GM19452 (cell line): ENCODE measurements around the gene PRSS12.

Experiments
- ATAC-seq: cut with Tn5 transposase; IDR thresholded peaks from one replicate; pipeline ENCODE4 v1.9.1; 2021; ENCODE audit not compliant: unreplicated experiment

The PRSS12 gene

DNA sequence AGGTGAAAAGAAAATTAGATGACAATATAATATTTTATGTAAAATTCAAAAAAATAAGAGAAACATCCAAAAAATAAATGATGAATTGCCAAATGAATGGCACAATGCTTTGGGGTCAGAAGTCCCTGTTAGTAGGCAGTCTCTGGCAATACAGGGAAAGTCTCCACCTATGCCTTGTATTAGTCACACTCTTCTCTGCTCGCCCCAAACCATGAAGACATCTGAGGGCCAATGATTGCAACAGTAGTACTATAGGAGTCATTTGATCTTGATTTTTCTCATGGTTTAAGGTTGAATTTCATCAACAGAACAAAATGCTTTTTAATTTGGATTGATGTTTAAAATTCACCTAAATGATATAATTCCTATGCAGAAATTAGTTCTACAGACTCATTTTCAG, 3.9 kb upstream of the PRSS12 start:
- ATAC-seq, result no peak

DNA sequence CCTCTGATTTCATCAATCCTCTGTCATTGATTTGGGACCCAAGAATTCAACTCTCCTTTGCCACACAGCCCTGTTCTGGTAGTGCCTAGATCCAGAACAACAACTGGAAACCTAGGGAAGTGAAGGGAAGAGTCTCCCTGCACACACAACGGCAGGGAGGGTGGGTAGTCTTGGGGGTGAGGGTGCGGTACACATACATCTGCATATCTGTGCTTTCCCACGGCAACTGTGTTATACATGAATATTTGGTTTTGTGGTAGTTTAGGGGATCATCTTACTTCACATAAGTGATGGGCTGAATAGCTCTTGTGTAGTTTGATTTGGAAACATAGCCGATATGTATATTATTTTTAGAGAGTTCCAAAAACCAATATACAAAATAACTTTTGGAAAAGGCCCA, 3.3 kb upstream of the PRSS12 start:
- ATAC-seq, result no peak

DNA sequence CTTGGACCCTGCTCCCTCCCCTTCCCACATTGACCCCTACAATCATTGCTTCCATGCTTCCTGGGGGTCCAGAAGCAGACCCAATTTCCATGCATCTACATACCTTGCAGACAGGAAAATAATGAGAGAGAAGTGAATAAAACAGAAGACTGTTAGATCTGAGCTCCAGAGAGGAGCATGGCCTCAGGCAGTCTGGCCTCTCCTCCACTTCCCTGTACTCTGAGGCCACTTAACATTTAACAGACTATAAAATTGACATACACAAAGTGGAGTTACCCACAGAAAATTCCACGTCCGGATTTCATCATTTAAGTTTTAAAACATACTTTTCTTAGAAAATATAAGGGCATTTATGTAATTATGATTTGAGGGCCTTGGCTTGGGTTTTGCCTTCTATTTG, 2.1 kb upstream of the PRSS12 start:
- no peak for ATAC-seq

DNA sequence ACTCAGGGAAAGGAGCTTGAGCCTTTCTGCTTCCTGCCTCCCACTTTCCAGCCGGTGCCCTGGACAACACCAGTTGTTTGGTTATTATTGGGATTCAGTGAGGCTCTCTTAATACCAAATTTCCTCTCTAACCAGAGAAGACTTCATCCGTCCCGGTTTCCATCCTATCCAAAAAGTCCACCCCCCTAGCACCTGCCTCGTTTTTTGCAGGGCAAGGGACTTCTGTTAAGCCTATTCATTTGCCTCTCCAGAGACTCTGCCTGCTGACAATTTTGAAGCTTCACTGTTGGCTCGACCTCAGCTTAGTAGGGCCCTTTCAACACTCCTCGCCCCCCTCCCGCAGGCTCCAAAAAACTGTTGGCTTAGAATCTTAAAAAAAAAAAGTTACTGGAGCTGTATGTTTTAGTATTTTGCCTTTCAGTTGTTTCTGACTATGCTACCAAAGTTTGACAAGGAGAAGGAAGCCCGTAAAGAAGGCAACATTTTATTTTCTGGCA, 779 bp upstream of the PRSS12 start:
- no peak for ATAC-seq

DNA sequence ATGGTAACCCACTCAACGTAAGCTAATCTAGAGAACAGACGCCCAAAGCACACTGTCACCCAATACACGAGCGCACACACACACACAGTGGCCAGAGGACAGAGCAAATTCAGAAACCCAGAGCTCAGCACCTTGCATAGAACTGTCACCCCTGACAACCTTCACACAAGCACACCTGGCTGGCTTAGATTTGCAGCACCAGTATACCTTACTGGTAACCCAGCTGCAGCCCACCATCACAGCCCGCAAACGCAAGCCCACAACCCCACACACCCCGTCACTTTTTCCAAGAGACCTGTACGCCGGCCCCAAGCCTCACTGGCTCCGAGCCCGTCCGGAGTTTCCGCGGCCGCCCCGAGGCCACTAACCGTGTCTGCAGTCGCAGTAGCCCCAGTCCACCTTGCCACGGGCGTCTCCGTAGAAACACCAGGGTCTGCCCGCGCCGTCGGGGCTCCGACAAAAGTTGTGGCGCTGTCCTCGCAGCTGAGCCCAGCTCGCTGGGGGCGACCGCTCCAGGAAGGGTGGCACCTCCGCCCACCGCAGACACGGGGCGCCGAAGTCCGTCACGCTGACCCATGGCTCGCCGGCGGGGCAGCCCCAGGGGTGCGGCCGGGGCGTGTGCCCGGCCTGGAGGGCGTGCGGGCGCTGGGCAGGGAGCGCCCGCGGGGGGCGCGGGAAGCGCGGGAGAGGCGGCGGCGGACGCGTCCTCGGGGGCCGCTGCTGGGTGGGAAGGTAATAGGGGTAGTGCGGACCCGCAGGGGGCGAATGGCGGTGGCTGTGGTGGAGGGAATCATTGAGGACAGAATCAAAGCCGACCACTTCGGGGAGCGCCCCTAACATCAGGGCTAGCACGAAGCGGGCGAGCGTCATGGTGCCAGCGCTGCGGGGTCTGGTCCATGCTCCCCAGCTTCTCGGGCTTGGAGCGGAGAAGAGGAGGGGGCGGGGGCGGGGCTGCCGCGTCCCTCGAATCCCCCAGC, 664 bp downstream of the PRSS12 start:
- peak; percentile 27 for ATAC-seq

DNA sequence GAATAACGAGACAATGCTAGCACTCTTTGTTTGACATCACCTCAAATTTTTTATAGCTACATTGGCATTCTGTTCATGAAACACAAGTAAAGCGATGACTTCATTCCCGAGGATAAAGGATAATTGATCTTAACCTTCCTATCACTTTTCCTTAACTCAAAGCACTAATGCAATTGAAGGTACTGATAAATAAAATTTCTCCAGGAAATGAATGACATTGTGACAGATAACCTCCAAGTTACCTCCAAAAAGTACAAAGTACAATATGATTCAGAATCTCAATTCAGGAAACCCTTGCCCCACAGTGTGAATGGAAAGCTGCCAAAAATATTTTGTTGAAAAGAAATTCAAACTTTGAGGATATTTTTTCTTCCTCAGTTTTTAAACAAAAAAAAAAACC, 1.8 kb downstream of the PRSS12 start:
- ATAC-seq, result no peak

DNA sequence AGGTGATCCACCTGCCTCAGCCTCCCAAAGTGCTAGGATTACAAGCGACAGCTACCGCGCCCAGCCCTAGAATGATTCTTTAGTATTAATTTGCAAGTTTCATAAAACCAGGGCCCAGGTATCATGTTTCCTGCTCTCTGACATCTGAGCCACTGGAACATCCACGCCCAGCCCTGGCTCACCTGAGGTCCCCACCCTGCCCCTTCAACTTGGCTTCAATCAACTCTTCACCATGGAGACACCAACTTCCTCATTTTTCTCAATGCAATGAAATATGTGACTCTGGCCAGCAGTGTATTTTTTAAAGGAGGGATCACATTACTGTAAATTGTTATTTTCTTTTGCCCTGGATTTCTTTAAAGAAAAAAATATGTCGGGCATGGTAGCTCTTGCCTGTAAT, 3.9 kb downstream of the PRSS12 start:
- no peak for ATAC-seq

DNA sequence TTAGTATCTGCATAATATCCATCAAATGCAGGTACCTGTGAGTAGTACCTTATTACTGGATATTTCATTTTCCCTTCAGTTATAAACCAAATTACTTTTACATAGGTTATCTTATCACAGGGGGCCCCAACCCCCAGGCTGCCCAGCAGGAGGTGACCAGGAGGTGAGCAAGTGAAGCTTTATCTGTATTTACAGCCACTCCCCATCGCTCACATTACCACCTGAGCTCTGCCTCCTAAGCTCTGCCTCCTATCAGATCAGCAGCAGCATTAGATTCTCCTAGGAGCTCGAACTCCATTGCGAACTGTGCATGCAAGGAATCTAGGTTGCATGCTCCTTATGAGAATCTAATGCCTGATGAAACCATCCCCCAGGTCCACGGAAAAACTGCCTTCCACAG, 6.3 kb downstream of the PRSS12 start:
- ATAC-seq, result no peak

DNA sequence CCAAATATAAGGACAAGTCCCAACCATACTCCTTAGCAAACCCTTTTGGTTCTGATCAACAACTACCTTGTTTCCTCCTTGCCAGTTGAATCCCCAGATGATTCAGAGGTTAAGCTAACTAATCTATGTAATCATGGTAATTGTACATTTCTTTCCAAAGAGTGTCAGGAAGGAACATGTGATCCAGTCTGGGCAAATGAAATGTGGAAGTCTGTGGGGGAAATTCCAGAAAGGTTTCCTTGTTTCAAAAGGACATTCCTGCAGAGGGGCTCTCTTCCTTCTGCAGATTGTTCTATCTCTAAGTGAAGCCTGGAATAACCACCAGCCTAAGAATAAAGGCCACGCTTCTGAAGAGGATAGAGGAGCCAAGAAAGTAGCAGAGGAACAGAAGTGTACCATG, 7.0 kb downstream of the PRSS12 start:
- no peak for ATAC-seq

DNA sequence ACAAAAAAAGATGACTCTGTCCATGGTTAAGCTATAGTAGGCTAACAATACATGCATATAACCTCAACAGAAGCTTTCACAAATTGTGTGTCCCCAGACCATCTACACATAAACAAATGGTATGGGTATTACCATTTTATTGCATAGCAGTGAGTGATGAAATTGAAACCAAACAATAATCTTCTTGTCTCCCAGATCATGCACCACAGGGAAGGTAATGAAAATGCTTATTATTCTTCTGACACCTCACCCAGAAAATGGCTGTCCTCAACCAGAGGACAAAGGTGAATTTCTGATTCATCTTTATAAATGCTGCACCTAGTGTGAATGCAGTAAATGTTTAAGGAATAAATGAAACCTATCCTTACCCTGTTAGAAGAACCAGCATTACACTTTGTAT, 8.0 kb downstream of the PRSS12 start:
- no peak for ATAC-seq

DNA sequence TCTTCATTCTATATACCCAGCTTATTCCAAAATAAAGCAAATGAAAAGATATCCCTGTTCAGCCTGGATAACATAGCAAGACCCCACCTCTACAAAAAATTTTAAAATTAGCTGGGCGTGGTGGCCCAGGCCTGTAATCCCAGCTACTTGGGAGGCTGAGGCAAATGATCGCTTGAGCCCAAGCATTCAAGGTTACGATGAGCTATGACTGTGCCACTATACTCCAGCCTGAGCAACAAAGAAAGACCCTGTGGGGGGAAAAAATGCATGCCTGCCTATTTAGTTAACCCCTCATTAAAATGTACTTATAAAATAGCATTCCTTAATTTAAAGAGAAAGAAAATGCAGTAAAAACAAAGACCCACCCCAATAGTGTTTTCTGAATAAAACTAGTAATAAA, 9.3 kb downstream of the PRSS12 start:
- no peak for ATAC-seq

DNA sequence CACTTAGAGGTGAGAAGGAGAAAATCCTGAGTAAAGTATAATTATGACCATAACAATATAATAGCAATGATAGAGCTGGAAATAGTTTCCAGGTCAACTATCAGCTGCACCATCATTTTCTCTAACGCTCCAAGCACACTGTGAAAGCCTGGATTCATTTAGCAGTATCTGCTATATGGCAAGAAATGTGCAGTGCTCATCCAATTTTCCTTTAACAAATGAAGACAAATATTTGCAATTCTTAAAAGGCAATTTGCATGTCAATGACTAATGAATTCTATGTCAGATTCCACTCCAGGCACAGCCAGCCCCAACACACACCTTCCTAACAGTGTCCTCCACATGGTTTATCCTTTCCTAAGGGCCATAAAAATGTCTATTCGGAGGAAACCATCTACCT, 12.7 kb downstream of the PRSS12 start:
- ATAC-seq, result no peak

DNA sequence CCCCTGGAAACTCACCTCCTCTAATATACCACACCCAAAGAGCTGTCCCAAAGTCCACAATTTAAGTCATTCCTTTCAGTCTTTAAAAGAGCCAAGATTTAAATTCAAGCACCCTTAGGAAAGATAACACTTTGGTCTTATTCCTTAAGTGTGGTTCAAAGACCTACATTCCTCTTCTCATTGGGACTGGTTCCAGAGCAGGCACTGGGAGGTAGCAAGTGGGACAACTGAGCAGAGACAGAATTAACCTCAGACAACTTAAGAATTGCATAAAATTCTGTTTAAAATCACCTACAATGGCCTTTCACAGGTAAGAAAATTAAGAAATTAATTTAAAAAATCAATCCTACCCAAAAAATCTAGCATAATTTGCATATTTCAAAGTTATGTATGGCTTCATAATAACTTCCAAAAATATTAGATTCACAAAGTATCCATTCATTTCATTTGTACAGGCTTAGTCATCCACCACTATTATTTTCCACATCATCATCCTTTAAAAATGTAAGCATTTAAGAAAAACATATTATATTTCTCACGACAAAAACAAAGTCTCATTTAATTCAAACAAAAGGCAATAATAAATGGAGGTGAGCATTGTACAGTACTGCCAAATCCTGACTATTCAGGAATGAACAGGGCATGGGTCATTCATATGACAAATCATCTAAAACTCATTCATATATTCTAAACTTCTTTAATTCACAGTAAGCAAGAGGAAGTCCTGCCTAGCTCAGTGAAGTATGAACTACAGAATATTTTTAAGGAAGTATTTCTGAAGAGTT, 13.6 kb downstream of the PRSS12 start:
- no peak for ATAC-seq

DNA sequence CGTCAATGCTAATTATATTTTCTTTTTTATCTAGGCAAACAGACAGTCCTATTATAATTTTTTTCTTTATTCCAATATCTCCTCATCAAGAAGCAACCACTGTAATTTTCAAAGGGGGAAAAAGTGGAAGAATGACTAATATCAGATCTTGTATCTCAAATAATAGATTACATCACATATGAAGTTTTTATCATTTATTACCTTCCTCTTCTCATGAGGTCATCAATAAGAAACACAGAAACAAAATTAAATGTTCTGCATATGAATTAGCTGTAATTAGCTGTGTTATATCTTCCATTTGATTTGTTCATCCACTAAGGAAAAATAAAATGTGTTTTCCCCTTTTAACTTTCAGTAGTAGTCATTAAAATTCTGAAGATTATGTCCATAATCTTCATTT, 14.3 kb downstream of the PRSS12 start:
- no peak for ATAC-seq

DNA sequence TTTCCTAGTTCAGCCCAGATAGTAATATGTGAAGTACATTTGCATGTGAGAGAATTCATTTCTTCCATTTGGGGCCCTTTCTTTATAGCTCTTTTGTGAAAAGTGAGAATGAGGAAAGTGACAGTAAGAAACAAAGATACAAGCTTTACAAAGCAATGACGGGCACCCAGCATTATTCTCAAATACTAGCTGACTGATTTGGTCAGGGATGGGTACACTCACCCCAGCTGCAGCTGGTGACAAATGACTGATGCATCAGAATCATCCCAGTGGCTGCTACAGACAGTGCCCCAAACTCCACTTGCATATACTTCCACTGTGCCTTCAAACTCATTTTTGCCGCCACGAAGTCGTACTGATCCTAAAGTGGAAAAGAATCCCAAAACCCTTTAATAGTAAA, 14.8 kb downstream of the PRSS12 start:
- ATAC-seq, result no peak

DNA sequence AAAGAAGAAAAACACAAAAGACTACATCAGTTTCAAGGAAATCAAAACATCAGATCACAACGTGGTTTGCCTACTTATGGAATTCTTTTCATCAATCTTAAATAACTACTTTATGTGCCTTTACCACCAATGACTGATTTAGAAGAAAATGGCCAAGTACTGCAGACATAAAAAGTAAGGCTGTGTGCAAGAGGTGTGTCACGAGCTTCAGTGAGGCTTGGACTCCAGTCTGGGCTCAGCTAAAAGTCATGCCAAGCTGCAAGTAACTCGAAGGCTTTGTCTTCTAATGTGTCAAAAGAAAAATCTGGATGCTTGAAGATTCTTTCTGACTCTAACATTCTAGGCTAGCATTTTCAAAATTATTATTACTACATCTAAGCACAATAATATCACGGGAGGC, 17.0 kb downstream of the PRSS12 start:
- no peak for ATAC-seq

DNA sequence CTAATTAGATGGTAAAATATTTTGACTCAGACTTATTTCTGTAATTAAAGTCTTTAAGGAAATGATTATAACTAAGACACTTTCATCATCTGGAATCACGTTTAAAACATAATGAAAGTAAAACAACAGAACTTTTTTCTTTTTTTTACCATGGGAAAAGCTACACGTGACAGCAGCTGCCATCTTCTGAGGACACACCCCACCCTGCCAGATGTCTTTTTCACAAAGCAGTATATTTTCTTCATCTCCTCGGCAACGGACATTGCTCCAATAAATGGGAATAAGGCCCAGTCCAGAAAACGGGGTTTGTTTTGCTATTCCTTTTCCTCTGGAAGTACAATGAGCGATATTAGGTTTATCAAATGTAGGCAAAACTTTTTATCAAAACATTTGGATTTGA, 17.5 kb downstream of the PRSS12 start:
- no peak for ATAC-seq

DNA sequence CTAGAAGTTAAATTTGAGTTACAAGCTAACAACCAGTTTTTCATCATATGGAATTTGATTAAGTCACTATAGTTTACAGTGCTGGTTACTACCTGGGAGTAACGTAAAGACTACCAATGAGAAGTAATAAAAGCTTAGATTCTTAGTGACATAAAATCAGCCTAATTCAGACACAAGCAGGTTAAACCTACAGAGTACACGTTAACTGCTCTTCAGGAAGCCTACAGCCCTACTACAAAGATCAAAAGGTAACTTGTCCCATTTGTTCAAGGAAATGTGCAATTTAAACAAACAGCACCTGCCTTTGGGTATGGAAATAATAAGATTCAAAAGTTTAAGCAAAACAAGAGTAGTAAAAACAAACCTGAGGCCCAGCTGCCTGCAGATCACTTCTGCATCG, 21.5 kb downstream of the PRSS12 start:
- no peak for ATAC-seq

DNA sequence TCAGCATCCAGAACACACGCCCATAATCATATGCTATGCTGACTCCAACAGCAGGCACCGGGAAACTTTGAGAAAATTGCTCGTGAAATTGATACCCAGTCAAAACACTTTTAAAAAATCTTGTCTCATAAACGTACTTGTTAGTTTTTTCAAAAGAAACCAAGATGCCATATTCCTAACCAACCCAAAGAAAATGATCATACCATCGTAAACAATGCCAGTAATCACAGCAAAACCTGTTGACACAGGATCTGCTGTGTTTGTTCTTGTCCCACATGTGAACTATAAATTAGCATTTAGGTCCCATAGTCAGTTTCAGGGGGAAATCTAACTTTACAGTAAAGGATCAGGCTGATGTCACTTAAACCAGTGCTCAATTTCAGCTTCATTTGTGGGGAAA, 23.0 kb downstream of the PRSS12 start:
- no peak for ATAC-seq

DNA sequence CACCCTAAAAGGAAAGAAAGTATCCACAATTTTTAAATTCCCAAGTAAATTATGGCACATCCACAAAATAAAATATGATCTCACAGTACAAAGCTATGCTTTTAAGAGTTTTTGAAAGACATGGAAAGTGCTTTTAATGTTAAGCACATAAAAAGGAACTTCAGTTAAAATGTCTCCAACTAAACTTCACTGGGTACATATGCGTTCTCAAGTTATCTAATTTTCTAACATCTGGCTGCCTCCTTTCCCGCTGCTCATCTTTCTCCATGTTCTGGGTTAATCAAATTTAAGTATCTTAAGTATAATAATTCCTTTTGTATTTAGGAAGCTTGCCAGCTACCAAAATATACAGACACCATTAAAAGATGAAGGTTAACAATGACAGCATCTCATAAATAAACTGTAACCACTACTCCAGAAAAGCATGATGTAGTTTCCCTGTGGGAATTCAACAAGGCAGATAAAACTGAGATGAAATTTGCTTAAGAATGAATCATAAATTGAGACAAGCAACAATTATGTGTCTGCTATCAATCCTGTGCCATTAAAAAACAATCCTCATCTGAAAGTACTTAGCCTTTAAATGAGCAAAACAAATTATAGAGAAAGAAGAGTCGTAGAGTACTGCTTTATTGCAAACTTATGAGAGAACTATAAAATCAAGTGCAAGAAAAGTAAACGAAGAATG, 25.1 kb downstream of the PRSS12 start:
- ATAC-seq, result no peak

DNA sequence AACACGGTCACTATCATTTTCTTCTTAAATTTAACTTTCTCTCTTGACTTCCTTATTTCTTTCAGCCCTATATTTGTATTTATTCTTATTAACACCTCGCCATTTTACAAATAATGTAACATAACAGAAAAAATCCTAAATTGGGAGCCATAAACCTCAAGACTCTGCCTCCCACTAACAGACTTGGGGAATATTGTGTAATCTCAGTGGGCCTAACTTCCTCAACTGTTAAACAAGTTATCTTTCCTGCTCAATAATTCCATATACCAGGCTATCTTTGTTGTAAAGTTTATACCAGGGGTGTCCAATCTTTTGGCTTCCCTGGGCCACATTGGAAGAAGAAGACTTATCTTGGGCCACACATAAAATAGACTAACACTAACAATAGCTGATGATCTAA, 26.2 kb downstream of the PRSS12 start:
- ATAC-seq, result no peak
